ENCODE measurements around the gene NCKAP5.

NCKAP5 gene

GRCh38 chr2:133417415-133417814 lies 150.8 kb downstream of the NCKAP5 start:
- DNase-seq: no peak

GRCh38 chr2:133416736-133417135 lies 151.5 kb downstream of the NCKAP5 start:
- no peak for DNase-seq

GRCh38 chr2:133416146-133416545 lies 152.1 kb downstream of the NCKAP5 start:
- DNase-seq: no peak

- no peak for DNase-seq
These were observed 152.9 kb downstream of the NCKAP5 start for GRCh38 chr2:133415210-133415876.

GRCh38 chr2:133414486-133415209 lies 153.6 kb downstream of the NCKAP5 start:
- no peak for DNase-seq

- no peak for DNase-seq
These were observed 154.4 kb downstream of the NCKAP5 start for GRCh38 chr2:133413863-133414262.

GRCh38 chr2:133412694-133413093 lies 155.6 kb downstream of the NCKAP5 start:
- DNase-seq: no peak

GRCh38 chr2:133411857-133412256 lies 156.4 kb downstream of the NCKAP5 start:
- no peak for DNase-seq

- DNase-seq: no peak
These were observed 157.2 kb downstream of the NCKAP5 start for GRCh38 chr2:133411101-133411500.

- DNase-seq: no peak
These were observed 158.5 kb downstream of the NCKAP5 start for GRCh38 chr2:133409581-133410285.

- DNase-seq: no peak
These were observed 159.6 kb downstream of the NCKAP5 start for GRCh38 chr2:133408671-133409070.

- no peak for DNase-seq
These were observed 160.9 kb downstream of the NCKAP5 start for GRCh38 chr2:133407341-133407740.

- DNase-seq: no peak
These were observed 163.0 kb downstream of the NCKAP5 start for GRCh38 chr2:133405252-133405651.

GRCh38 chr2:133400411-133400810 lies 167.9 kb downstream of the NCKAP5 start:
- no peak for DNase-seq

GRCh38 chr2:133393895-133394294 lies 174.4 kb downstream of the NCKAP5 start:
- no peak for DNase-seq

- no peak for DNase-seq
These were observed 178.1 kb downstream of the NCKAP5 start for GRCh38 chr2:133390156-133390555.

- no peak for DNase-seq
These were observed 178.7 kb downstream of the NCKAP5 start for GRCh38 chr2:133389569-133389968.

GRCh38 chr2:133382566-133382965 lies 185.7 kb downstream of the NCKAP5 start:
- no peak for DNase-seq

- no peak for DNase-seq
These were observed 187.3 kb downstream of the NCKAP5 start for GRCh38 chr2:133380991-133381390.

- no peak for DNase-seq
These were observed 189.2 kb downstream of the NCKAP5 start for GRCh38 chr2:133378928-133379549.

- DNase-seq: no peak
These were observed 189.9 kb downstream of the NCKAP5 start for GRCh38 chr2:133378386-133378785.

GRCh38 chr2:133377599-133377998 lies 190.7 kb downstream of the NCKAP5 start:
- DNase-seq: no peak

- no peak for DNase-seq
These were observed 191.2 kb downstream of the NCKAP5 start for GRCh38 chr2:133377021-133377481.

All from activated CD4-positive, alpha-beta T cell treated with anti-CD3 and anti-CD28 coated beads, Interleukin-2, amount 50 U/mL, for 4 hours (primary cell).